Uterus (tissue), 4 donors: ENCODE data around the gene E2F6. TPM values are rescaled to one million over a fixed set of nuclear protein-coding genes. Genes with fewer than 3 reads are reported as not detected.

Experiments used
- DNase-seq, 2 donors: peaks; one replicate each; pipeline ENCODE4 v3.0.0-alpha.2; 2019 to 2020
- H3K27ac ChIP-seq, 2 donors: fragments of 200-600 bp; sonication (generic); 1 replicate in 1 of 2; 2 replicates in 1 of 2; pipeline ENCODE4 v1.5.1; 2016 to 2018
- H3K27me3 ChIP-seq, 2 donors: fragments of 200-600 bp; sonication (generic); one replicate each; pipeline ENCODE4 v1.5.1; 2018 to 2019; ENCODE audit warnings: control low read depth in 1 of 2
- H3K36me3 ChIP-seq, 2 donors: fragments of 200-600 bp; sonication (generic); one replicate each; pipeline ENCODE4 v1.5.1; 2019; ENCODE audit warnings: control low read depth in 1 of 2
- H3K4me1 ChIP-seq, 2 donors: fragments of 200-600 bp; sonication (generic); one replicate each; pipeline ENCODE4 v1.5.1; 2018 to 2019; ENCODE audit warnings: control low read depth in 1 of 2
- H3K4me3 ChIP-seq, 2 donors: fragments of 200-600 bp; sonication (generic); 1 replicate in 1 of 2; 2 replicates in 1 of 2; pipeline ENCODE4 v1.5.1; 2018 to 2019; ENCODE audit warnings: mild to moderate bottlenecking in 1 of 2
- H3K9me3 ChIP-seq, 2 donors: fragments of 200-600 bp; sonication (generic); one replicate each; pipeline ENCODE4 v1.5.1; 2019; ENCODE audit warnings: control low read depth in 1 of 2
- POLR2A ChIP-seq, 2 donors: fragments of 450-650 bp; IDR thresholded peaks; one replicate each; pipeline ENCODE4 v1.6.1; 2016; ENCODE audit warnings: antibody characterized with exemption in 2 of 2, mild to moderate bottlenecking in 1 of 2, moderate library complexity in 1 of 2
- intact Hi-C: fragments of 100-400 bp; cut with DNase I; formaldehyde crosslinking; loops from one replicate; pipeline ENCODE4 v1.15.1; 2023; ENCODE audit warnings: low total_unique reads
- total RNA-seq, 4 donors: library from RNA; depleted of rRNA in 3 of 4; stranded (reverse); fragments of >200 nt in 3 of 4; gene quantifications; one replicate each; pipeline versions ENCODE4 v1.1.0 to v1.2.4, GENCODE V29; 2014 to 2023
- TF ChIP-seq, protein P1 (sequence below), 4 experiments: fragments of 200-600 bp in 2 of 4; fragments of 450-650 bp in 2 of 4; sonication (generic) in 2 of 4; IDR thresholded peaks; one replicate each; pipeline ENCODE4 v1.5.1; 2016 to 2019; ENCODE audit warnings: antibody characterized with exemption in 4 of 4, mild to moderate bottlenecking in 2 of 4, moderate library complexity in 1 of 4
- donor health status: DM: yes; HTN: yes; CAD: no.

E2F6 gene
- total RNA-seq, 4 donors from 2014 or later = 10.2 to 25.0 (median 20.7) TPM

DNA sequence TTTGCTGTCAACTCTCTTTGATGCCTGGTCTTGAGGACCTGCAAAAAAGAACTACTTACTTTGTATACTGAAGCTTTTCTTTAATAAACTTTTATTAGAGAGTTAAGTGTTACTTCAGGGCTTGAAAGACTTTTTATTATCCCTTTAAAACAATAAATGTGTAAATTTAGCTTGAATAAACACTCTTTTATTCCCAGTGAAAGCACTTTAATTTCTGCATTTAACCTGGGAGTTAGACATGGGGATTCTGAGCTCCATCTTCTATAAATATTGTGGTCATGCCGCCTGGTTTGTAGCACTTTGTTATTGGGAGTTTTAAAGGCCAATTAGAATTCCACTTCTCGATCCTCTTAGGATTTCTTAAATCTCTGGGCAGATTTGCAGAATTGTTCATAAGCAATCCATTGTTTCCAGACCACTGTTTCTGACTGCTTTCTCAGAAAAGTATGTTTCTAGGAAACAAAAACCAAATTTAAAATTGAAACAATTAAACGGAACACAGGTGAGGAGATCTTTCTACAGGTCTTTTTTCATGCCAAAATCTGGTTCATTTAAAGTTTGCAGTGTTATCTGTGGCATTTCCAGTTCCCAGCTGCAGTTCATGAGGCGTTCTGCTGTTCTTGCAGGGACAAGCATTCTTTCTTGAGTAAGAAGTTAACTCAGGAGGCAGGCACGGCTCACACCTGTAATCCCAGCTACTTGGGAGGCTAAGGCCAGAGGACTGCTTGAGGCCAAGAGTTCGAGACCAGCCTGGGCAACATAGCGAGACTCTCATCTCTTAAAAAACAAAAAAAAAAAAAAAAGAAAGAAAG lies 18.1 kb upstream of the E2F6 start:
- peaks cover 0 to 5% of the 10 kb centered on the region in 2 donors for H3K4me1 ChIP-seq
- H3K4me3 ChIP-seq = peak overlapping the region; percentile 58 to 73
- intact Hi-C loops = loop anchor here (5.0 kb wide), 1 partner anchor 103 kb away; no protein-coding TSS in a partner anchor
- no peaks in the 10 kb centered on the region for H3K27me3 ChIP-seq
- peak overlapping the region; percentile 88 to 95 for H3K27ac ChIP-seq
- no peak for TF ChIP-seq POLR2A (IDR thresholded peaks at IDR 0.05)
- TF ChIP-seq, protein P1, sequence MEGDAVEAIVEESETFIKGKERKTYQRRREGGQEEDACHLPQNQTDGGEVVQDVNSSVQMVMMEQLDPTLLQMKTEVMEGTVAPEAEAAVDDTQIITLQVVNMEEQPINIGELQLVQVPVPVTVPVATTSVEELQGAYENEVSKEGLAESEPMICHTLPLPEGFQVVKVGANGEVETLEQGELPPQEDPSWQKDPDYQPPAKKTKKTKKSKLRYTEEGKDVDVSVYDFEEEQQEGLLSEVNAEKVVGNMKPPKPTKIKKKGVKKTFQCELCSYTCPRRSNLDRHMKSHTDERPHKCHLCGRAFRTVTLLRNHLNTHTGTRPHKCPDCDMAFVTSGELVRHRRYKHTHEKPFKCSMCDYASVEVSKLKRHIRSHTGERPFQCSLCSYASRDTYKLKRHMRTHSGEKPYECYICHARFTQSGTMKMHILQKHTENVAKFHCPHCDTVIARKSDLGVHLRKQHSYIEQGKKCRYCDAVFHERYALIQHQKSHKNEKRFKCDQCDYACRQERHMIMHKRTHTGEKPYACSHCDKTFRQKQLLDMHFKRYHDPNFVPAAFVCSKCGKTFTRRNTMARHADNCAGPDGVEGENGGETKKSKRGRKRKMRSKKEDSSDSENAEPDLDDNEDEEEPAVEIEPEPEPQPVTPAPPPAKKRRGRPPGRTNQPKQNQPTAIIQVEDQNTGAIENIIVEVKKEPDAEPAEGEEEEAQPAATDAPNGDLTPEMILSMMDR (IDR thresholded peaks at IDR 0.05) = no peak
- no peaks in the 10 kb centered on the region for H3K9me3 ChIP-seq
- DNase-seq = no peak
- no peaks in the 10 kb centered on the region for H3K36me3 ChIP-seq

GRCh38 chr2:11482473-11483035 lies 16.6 kb upstream of the E2F6 start:
- Histone ChIP-seq H3K4me1 (peaks cover 0 to 5% of the 10 kb centered on the region in 2 donors), H3K27ac (peak overlapping the region; percentile 88 to 95), H3K27me3 (no peaks in the 10 kb centered on the region), H3K4me3 (peak overlapping the region; percentile 58 to 73), H3K36me3 (no peaks in the 10 kb centered on the region), H3K9me3 (no peaks in the 10 kb centered on the region)
- peak in 1 of 2 donors; percentile 57 for DNase-seq
- TF ChIP-seq, protein P1 (IDR thresholded peaks at IDR 0.05) = peak in 1 of 4 experiments; percentile 31
- TF ChIP-seq POLR2A (IDR thresholded peaks at IDR 0.05) = peak in 1 of 2 donors; percentile 45
- intact Hi-C loops = loop anchor here (5.0 kb wide), 1 partner anchor 105 kb away; no protein-coding TSS in a partner anchor

GRCh38 chr2:11481789-11482472 lies 16.0 kb upstream of the E2F6 start:
- Histone ChIP-seq H3K4me3 (peak overlapping the region; percentile 58 to 73), H3K27ac (peak overlapping the region; percentile 88 to 95), H3K36me3 (no peaks in the 10 kb centered on the region), H3K4me1 (peaks cover 0 to 5% of the 10 kb centered on the region in 2 donors), H3K9me3 (no peaks in the 10 kb centered on the region), H3K27me3 (no peaks in the 10 kb centered on the region)
- DNase-seq = peak in 1 of 2 donors; percentile 33
- intact Hi-C loops = loop anchor here (5.0 kb wide), 1 partner anchor 105 kb away; no protein-coding TSS in a partner anchor
- no peak for TF ChIP-seq POLR2A (IDR thresholded peaks at IDR 0.05)
- TF ChIP-seq, protein P1 (IDR thresholded peaks at IDR 0.05) = no peak

- Histone ChIP-seq H3K36me3 (no peaks in the 10 kb centered on the region), H3K9me3 (no peaks in the 10 kb centered on the region), H3K27me3 (no peaks in the 10 kb centered on the region), H3K4me3 (peak overlapping the region in 1 of 2 donors; percentile 73), H3K27ac (peak overlapping the region; percentile 88 to 95), H3K4me1 (peaks cover 0 to 5% of the 10 kb centered on the region in 2 donors)
- intact Hi-C loops = loop anchor here (5.0 kb wide), 1 partner anchor 106 kb away; no protein-coding TSS in a partner anchor
- DNase-seq = no peak
- TF ChIP-seq, protein P1 (IDR thresholded peaks at IDR 0.05) = no peak
- TF ChIP-seq POLR2A (IDR thresholded peaks at IDR 0.05) = no peak
Observed at GRCh38 chr2:11481426-11481788, 15.4 kb upstream of the E2F6 start.
